ENCODE results near the gene RCAN2.

RCAN2 gene

DNA sequence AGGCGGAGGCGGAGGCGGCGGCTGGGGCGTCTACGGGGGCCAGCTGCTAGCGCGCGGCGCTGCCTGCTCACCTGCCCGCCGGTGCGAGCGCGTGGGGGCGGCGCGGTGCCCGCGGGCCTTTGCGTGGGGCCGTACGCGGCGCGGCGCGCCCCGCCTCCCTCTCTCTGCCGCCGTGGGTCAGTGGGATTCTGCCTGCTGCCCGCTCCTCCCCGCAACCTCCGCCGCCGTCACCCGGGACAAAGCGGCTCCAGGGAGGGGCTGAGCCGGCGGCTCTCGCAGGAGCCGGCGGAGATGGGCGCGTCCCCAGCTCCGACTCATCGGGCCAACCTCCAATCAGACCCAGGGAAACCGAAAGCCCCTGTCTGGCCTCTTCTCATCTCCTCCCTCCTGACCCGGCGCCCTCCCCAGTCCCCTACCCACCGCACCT, at the start of gene RCAN2:
RCAN2 (minus strand) TSS at position 249 of the 427 bp plus-strand sequence.
- peak in 1 of 2 experiments; percentile 36 for DNase-seq

DNA sequence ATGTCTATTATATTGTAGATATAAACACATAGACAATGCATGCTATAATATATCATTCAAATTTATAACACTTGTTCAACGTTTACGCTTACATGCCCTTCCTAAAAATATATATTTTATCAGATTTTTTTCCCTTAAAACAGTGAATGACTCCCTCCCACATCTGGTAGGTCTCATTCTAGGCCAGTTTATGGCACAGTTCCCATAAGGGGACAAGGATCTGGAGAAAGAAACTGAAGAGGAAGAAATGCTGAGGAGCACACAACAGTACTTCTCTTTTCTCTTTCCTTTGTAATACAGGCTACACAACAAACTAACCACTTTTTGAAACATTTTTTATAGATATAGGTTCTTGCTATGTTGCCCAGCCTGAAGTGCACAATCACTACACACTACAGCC, 48.6 kb upstream of the RCAN2 start:
- DNase-seq = no peak

DNA sequence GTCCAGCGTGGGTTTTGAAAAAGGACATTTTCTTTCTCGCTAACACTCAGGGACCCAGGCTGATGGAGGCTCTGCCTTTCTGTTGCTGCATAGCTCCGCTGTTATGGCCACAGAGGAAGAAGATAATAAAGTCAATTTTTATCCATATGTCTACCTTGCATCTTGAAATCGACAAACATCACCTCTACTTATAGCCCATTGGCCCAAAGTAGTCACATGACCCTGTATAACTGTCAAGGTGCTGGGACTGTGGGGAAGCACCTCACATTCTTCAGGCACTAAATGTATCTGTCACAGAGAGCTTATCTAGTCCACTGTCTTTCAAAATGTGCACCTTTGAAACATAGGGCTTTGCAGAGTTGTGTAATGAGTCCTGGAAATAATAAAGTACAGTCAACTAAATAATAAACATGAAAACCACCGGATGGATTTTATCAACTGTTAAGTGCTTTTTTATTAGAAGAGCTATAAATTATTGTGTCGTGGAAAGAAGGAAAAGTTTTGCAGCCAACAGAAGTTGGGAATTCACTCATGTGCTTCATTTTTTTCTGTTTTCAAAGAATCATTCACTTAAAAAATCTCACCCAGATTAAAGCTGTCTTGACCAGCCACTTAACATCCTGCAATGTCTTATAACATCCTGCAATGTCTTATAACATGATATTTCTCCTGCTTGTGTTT, 47.7 kb upstream of the RCAN2 start:
- DNase-seq = no peak

DNA sequence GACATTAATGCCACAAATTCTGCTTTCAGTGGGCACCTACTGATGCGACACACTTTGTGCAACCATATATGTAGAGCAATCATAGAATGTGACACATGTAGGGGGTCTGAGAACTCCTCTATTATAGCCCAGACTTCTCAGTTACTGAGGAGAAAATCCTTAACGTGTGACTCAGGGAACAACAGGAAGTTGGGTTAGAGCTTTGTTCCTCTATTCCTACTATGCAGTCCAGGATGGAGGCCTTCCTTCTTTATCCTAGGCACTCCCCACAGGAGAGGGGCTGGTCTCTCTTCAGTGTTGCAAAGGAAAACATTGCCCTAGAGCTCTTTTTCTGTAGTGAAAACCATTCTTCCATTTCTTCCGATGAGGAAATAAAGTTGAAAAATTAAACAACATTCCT, 39.6 kb upstream of the RCAN2 start:
- DNase-seq = no peak

DNA sequence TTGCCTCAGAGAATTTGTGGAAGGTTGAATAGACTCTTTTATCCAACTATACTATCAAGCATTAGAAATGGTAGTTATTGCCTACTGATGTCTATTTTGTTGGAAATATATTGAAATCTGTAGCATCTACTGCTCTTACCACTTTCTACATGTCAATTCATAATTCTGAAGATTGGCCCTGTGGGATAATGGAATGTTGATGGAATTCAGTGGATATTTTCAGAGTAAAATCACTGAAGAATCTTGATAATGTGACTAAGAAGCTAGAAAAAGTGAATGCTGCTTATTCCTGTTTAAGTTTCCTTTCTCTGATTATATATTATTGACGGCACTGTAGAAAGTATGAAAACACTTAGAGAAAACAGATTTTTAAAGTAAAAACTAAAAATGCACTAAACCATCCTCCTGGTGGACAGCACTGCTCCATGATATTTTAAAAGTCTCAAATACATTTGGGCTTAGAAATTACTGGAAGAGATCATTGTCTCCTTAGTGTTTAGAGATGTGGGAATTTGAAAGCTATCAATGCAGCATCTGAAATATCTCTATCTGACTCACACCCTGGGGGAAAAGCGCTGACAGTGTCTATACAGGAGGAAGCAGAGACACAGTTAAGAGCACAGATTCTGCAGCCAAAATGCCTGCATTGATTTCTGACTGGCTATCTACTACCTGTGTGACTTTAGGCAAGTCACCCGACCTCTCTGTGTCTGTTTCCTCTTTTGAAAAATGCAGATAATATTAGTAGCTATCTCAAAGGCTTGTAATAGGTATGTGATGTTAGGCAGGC, 37.9 kb upstream of the RCAN2 start:
- DNase-seq = no peak

DNA sequence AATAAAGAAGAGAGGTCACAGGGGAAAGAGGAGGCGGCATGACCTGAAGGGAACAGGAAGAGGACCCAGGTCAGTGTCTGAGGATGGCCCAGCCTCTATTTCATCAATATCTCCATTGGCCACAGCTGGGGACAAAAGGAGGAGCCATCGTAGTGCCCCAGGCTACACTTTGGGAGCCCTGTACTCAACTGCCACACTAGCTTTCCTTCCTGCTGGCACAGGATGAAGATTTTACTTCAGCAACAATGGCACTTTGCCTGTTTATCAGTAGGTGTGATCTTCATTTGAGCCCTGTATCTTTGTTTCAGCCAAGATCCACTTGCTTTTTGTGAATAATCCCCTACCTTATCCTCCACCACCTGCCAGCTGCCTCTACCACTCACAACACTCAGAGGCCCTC, 35.4 kb upstream of the RCAN2 start:
- DNase-seq = no peak

DNA sequence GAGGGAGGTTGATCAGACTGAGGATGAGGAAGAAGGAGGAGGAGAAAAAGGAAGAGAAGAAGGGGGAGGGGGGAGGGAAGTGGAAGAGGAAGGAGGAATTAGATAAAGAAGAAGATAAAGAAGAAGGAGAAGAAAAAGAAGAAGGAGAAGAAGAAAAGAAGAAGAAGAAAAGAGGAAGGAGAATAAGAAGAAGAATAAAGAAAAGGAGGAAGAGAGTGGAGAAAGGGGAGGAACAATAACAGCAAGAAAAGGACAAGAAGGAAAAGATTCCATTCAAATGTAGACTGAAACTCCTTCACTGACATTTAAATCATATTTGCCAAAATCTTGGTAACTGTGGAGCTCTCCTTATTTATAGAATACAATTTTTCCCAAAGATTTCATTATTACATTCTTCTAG, 34.3 kb upstream of the RCAN2 start:
- DNase-seq = no peak

DNA sequence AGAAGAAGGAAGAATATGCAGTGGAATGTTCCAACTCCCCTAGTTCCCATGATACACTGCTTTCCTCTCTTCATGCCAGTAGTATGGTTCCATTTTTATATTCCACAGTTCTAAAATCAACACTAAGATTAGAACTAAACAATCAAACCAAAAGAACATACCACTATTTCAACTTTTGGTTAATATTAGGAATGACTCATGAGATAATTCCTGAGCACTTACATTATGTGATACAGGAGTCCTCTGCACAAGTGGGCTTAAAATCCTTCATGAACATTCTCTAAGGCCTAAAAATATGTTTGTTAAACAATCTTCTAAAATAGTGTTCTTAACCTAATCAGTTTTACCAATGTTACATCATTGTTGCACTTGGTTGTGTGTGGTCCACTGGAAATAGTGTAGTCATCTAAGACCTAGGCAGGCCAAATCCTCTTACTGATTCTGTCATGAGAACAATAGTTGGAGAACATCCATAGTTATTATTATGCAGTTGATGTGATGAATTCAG, 30.3 kb upstream of the RCAN2 start:
- DNase-seq = no peak

DNA sequence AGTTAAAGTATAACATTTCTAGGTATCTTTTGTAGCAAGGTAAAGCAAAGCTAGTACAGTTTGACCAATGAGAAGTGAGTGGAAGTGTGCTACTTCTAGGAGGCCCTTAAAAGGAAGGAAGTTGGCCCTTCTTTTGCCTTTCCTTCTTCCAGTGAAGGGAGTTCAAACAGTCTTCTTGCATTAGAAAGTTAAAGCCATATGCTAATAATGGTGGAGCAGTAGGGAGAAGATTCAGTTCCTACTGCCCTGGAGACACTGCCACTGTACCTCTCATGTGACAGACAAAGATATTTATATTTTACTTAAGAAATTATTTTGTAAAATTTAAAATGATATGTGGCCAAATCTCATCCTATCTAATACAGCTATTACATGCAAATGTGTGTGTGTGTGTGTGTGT, 26.0 kb upstream of the RCAN2 start:
- no peak for DNase-seq

DNA sequence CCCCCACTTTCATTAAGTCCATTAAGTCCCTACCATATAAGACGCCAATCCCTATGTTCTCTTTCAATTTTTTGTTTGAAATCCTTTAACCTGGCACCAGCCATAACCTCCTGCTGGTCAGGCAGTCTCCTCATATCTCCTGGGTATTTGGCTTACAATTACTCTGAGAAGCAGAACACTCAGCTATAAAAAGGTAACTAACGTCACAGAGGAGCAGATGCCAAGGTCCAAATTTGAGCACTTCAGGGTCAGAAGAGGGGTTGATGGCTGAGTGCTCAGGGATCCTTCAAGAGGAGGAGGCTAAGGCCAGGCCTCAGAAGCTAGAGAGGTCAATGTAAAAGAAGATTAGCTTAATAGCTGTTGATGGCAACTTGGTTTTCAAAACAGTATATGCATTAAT, 22.3 kb upstream of the RCAN2 start:
- no peak for DNase-seq

DNA sequence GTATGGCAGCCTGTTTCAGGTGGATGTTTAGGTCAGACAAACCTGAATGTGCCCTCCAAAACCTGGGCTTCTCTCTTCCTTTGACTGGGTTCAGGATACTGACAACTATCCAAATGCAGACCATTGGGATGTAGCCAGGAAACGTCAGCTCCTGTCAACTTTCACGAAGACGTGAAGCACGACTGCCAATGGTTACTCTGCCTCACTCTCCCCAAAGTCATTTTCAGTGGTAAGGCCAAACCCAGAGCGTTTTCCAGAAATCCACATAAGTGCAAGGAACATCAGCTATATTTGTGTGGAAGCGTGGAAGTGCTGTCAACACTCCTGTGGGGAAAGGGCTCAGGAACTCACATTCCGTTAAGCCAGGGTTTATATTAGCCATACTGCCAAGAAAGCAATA, 20.1 kb upstream of the RCAN2 start:
- no peak for DNase-seq

DNA sequence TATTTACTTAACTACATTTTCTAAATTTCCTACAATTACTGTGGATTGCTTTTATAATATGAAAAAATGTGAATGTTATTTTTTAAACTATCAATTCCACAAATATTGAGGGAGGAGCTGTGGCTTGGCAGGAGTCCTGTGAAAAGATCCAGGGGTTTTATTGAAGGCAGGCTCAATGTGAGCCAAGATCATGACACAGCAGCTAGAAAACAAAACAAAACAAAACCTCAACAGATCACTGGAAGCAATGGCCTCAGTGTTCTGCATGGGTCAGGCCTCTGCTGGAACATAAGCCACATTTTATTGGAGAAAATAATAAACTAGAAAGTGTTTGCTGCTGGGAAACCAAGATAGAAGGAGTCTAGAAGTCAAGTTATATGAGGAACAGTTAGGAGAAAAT, 19.4 kb upstream of the RCAN2 start:
- no peak for DNase-seq

DNA sequence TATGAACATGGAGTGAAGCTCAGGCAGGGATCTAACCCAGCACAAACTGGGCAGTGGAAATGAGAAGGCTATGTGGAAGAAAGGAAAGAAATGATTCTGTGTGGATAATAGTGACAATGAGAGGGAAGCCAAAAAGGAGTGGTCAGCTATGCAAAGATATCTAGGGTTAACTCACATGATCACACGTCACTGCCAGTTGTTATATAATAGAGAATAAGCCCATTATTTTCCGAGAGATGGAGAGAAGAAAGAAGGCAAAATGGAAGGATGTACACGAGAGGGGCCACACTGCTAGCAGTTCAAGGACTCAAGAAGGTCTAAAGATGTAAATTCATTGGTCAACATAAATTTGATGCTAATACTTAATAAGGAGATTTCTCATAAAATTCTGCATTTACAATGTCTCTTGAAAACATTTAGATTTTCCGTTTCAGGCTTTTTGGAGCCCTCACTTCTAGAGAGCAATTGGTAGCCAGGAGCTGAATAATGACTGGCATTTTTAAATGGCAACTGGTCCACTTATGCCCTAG, 18.8 kb upstream of the RCAN2 start:
- no peak for DNase-seq

DNA sequence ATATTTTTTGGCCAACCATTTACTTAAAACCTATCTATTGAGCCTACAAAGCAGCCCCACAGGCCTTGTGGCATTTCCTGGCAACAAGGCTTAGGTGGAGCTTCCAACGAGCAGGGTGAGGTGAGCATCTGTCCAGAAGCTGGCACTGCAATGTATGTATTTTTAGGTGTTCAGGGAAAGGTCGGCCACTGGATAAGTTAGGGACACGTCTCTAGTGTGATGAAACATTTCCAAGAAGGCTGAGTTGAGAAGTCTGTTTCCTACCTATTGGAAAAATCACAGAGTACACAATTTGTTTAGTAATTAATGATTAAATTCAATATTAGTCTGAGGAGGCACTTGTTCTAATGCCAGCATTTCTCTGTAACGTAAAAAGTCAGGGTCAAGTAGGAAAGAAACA, 17.8 kb upstream of the RCAN2 start:
- DNase-seq = no peak

DNA sequence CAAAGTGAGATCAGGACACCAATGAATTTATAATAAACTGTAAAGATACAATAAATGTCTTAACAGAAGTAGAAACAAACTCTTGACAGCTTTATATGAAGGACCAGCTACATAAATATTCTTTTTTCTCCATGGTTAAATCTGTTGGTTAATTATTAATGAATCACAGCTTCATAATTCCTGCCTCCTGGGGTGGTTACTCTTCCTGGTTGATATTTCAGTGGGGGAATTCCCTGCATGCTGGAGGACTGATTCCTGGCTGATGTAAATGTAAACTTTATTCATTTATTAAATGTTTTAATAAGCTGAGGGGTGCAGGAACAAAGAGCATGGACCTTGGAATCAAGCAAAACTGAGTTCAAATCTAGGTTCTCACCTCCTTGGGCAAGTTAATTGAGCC, 16.2 kb upstream of the RCAN2 start:
- no peak for DNase-seq

DNA sequence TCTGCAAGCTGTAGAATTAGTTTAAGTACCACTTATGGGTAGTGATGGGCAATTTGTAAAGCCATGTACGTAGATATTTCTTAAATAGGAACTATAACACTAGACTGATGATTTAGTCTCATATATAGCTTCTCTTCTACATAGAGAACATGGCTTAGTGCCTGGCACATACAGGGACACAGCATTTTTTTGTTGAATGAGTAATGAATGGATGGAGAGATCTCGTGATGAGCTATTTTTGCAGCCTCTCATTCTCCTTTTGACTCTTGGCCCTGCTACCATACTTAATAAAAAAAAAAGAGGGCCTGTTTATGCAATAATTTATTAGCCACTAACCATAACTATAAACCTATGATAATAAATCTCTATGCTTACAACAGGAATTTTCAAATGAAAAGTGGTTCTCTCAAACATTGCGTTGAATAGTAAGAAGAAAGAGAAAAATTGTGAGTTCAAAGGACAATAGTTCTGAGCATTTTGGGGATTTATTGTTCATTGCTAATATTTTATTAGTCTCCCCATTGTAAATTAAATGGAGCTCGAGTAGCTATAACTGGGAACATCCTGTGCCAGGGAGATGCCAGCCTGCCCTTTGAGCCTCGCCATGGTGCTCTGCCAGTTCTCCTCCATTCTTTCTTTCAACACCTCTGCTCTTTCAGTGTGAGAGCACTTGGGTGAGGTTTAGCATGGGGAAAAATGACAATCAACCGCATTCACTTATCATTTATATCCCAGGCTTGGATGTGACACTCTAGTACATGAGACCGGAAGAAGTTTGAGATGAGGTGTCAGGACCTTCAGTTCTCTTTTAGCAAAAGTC, 14.7 kb upstream of the RCAN2 start:
- DNase-seq = no peak

DNA sequence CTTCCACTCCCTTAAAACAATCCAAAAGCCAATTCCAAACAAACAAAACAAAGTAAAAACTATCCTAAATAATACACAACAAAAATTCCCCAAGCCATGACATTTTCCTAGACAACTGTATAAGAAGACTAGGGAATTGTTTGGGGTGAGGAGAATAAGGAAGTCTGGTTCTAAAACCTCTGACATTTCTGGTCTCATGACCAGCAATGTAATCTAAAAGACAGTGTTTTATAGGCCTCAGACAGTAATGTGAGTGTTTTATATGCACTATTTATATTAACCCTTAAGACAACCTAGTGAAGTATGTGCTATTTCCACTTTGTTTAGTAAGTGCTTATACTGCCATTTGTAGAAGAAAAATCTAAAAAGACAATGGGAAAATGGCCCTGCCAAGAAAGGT, 13.0 kb upstream of the RCAN2 start:
- no peak for DNase-seq

DNA sequence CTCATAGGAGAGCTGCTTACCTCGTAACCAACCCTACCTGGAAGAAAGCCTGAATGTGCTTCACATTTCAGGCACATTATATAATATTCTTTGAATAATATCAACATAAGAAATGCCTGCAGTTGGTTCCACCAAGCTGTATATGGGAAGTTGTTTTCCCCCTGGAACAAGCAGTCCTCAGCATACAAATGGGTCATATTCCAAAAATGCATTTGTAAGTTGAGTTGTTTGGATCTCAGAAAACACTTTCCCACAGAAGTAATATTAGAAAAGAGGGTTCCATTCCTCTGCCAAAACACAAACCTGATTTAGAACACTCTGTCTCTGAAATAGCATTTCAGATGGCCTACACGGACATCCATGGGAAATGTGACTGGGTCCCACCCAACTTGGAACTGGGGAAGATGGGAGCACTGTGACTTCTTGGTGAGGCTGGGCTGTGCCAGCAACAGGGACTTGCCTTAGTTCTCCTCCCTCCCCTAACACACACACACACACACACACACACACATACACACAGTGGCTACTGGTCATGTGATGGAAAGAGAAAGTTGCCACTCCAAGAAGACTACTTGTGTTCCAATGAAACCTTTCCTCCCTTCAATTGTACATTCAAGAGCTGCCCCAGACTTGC, 11.4 kb upstream of the RCAN2 start:
- DNase-seq = no peak

DNA sequence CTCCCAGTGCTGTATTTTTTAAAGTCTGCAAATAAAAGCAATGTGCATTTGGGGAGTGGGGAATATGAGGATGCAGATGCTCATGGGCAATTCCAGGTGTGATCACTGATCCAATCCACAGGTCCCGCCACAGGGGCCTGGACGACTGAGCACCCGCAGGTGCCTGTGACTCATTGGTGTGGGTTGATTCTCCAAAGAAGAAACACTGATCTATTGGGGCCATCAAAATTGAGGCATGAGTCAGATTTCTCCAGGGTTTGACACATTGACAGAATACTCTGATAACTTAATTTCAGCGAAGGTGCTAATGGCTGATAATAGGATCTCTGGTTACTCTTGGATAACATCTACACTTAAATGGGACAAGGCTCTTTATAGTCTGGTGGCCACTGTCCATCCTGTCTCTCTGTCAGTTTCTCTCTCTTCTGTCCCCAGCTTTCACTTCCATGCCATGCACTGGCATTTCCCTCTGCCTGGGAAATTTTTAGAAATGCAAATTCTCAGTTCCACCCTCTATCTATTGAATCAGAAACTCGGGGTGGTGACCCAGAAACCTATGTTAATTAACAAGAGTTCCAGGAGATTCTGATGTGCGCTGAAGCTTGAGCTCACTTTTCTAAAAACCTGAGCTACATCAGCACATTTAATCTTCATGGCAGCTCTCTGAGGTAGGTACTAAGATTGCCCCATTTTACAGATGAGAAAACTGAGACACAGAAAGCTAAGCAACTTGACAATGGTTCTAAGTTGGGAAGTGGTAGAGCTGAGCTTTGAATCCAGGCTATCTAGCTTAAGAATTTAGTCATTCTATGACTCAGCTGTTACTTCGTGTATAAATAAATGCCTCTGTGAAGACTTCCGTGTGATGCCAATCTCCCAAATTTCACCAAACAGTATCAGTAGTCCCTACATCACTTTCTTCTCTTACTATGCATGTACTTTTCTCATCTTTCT, 10.2 kb upstream of the RCAN2 start:
- DNase-seq = no peak

DNA sequence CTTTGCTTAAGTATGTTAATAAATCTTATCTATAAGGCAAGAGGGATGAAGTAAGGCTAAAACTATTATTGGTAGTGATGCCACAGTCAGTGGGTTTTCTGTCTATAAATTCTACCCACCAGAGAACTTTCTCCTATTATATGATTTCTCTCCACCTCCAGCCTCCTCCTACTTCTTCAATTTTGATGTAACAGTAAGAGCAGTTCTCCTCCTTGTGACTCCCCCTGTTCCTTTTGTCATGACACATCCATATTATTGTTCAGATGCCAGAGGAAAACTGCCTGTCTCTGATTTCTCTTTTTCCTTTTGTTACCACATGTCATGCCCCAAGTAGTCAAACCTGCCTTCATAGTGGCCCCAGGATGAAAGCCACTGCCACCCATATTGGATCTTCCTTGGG, 9.1 kb upstream of the RCAN2 start:
- no peak for DNase-seq
